GM10248 (cell line): Measurements from ENCODE around the gene TMEM117.

Source experiments
- CTCF ChIA-PET: fragments of 300-600 bp; sonication (Branson Sonifier 250); formaldehyde crosslinking; extraction: SDS; loops from one replicate; lab custom pipeline; 2021; ENCODE audit warnings: antibody characterized with exemption; lab: Yijun Ruan, JAX
- POLR2A ChIA-PET: fragments of 350-650 bp; sonication (Branson Sonifier 250); formaldehyde crosslinking; extraction: SDS; loops from one replicate; lab custom pipeline; 2020; ENCODE audit warnings: antibody characterized with exemption; lab: Yijun Ruan, JAX
- DNase-seq: peaks from one replicate; pipeline ENCODE4 v3.0.0; 2012; ENCODE audit errors: extremely low spot score
- CTCF ChIP-seq: IDR thresholded peaks from 2 replicates; pipeline ENCODE4 v1.5.1; 2012; ENCODE audit warnings: mild to moderate bottlenecking, low read depth; ENCODE audit errors: extremely low read depth, missing control alignments, control extremely low read depth

Gene TMEM117

GRCh38 chr12:44053549-44054127 is 217.8 kb downstream of the TMEM117 start:
- no peak for DNase-seq
- POLR2A ChIA-PET: no interaction called here
- CTCF ChIA-PET: no interaction called here
- no peak for TF ChIP-seq CTCF

- DNase-seq: no peak
- ChIA-PET POLR2A (no interaction called here), CTCF (no interaction called here)
- TF ChIP-seq CTCF: no peak
Measured at GRCh38 chr12:44054281-44054680, 218.4 kb downstream of the TMEM117 start.

GRCh38 chr12:44058366-44058765 is 222.5 kb downstream of the TMEM117 start:
- POLR2A ChIA-PET: no interaction called here
- CTCF ChIA-PET: interaction anchor here (2.4 kb wide), 1 partner anchor 13 kb away, joined by 6 read pairs; no protein-coding TSS in a partner anchor
- DNase-seq: no peak
- TF ChIP-seq CTCF: no peak

- no peak for DNase-seq
- POLR2A ChIA-PET: no interaction called here
- TF ChIP-seq CTCF: no peak
- CTCF ChIA-PET: interaction anchor here (1.1 to 2.4 kb wide), 2 partner anchors 12 to 13 kb away, joined by 3 to 6 read pairs; no protein-coding TSS in a partner anchor
Measured at GRCh38 chr12:44059476-44059875, 223.6 kb downstream of the TMEM117 start.

GRCh38 chr12:44063671-44064070 is 227.8 kb downstream of the TMEM117 start:
- no peak for TF ChIP-seq CTCF
- ChIA-PET CTCF (no interaction called here), POLR2A (no interaction called here)
- DNase-seq: no peak

GRCh38 chr12:44076871-44077270 is 241.0 kb downstream of the TMEM117 start:
- no peak for TF ChIP-seq CTCF
- ChIA-PET CTCF (interaction anchor here (0.8 to 2.4 kb wide), 2 partner anchors 10 to 15 kb away, joined by 3 to 5 read pairs; no protein-coding TSS in a partner anchor), POLR2A (no interaction called here)
- DNase-seq: no peak
